ENCODE results near the gene CERS2.

DNA sequence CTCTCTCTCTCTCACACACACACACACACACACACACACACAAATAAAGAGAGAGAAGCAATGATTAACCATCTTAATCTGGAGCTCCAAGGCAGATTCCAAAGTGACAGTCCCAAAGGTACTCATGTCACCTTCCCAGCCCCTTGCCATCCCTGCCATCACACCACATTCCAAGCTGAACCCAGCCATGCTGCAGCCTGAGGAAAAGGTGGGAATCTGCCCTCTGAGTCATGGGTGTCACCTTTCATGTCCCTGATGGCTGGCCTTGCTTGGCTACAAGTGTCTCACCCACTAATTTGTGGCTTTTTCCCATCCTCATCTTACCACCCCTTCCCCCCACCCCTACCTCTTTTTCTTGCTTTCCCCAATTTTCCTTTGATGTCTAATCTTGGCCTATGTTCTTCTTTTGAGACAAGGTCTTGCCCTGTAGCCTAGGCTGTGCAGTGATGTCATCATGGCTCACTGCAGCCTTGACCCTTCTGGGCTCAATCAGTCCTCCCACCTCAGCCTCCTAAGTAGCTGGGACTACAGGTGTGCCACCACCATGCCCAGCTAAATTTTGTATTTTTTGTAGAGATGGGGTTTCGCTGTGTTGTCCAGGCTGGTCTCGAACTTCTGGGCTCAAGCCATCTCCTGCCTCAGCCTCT, 10.7 kb upstream of the CERS2 start:
- no peak for TF ChIP-seq ZNF157 (tag by site-specific recombination; IDR thresholded peaks at IDR 0.05)
- TF ChIP-seq, protein P1, sequence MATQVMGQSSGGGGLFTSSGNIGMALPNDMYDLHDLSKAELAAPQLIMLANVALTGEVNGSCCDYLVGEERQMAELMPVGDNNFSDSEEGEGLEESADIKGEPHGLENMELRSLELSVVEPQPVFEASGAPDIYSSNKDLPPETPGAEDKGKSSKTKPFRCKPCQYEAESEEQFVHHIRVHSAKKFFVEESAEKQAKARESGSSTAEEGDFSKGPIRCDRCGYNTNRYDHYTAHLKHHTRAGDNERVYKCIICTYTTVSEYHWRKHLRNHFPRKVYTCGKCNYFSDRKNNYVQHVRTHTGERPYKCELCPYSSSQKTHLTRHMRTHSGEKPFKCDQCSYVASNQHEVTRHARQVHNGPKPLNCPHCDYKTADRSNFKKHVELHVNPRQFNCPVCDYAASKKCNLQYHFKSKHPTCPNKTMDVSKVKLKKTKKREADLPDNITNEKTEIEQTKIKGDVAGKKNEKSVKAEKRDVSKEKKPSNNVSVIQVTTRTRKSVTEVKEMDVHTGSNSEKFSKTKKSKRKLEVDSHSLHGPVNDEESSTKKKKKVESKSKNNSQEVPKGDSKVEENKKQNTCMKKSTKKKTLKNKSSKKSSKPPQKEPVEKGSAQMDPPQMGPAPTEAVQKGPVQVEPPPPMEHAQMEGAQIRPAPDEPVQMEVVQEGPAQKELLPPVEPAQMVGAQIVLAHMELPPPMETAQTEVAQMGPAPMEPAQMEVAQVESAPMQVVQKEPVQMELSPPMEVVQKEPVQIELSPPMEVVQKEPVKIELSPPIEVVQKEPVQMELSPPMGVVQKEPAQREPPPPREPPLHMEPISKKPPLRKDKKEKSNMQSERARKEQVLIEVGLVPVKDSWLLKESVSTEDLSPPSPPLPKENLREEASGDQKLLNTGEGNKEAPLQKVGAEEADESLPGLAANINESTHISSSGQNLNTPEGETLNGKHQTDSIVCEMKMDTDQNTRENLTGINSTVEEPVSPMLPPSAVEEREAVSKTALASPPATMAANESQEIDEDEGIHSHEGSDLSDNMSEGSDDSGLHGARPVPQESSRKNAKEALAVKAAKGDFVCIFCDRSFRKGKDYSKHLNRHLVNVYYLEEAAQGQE (tag by site-specific recombination; IDR thresholded peaks at IDR 0.05) = no peak
- no peak for TF ChIP-seq ZNF37A (tag by site-specific recombination; IDR thresholded peaks at IDR 0.05)
- TF ChIP-seq, protein P2, sequence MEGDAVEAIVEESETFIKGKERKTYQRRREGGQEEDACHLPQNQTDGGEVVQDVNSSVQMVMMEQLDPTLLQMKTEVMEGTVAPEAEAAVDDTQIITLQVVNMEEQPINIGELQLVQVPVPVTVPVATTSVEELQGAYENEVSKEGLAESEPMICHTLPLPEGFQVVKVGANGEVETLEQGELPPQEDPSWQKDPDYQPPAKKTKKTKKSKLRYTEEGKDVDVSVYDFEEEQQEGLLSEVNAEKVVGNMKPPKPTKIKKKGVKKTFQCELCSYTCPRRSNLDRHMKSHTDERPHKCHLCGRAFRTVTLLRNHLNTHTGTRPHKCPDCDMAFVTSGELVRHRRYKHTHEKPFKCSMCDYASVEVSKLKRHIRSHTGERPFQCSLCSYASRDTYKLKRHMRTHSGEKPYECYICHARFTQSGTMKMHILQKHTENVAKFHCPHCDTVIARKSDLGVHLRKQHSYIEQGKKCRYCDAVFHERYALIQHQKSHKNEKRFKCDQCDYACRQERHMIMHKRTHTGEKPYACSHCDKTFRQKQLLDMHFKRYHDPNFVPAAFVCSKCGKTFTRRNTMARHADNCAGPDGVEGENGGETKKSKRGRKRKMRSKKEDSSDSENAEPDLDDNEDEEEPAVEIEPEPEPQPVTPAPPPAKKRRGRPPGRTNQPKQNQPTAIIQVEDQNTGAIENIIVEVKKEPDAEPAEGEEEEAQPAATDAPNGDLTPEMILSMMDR (tag by site-specific recombination; IDR thresholded peaks at IDR 0.05) = no peak
- TF ChIP-seq, protein P3, sequence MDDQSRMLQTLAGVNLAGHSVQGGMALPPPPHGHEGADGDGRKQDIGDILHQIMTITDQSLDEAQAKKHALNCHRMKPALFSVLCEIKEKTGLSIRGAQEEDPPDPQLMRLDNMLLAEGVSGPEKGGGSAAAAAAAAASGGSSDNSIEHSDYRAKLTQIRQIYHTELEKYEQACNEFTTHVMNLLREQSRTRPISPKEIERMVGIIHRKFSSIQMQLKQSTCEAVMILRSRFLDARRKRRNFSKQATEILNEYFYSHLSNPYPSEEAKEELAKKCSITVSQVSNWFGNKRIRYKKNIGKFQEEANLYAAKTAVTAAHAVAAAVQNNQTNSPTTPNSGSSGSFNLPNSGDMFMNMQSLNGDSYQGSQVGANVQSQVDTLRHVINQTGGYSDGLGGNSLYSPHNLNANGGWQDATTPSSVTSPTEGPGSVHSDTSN (CRISPR knock-in tag; IDR thresholded peaks at IDR 0.05) = no peak
- TF ChIP-seq ZNF221 (tag by site-specific recombination; IDR thresholded peaks at IDR 0.05; ENCODE audit: borderline replicate concordance) = no peak
- no peak for TF ChIP-seq ZNF274 (IDR thresholded peaks at IDR 0.05; ENCODE audit: low read length)
- no peak for TF ChIP-seq ZNF274 (tag by site-specific recombination; IDR thresholded peaks at IDR 0.05; ENCODE audit: borderline replicate concordance)
- TF ChIP-seq, protein P4, sequence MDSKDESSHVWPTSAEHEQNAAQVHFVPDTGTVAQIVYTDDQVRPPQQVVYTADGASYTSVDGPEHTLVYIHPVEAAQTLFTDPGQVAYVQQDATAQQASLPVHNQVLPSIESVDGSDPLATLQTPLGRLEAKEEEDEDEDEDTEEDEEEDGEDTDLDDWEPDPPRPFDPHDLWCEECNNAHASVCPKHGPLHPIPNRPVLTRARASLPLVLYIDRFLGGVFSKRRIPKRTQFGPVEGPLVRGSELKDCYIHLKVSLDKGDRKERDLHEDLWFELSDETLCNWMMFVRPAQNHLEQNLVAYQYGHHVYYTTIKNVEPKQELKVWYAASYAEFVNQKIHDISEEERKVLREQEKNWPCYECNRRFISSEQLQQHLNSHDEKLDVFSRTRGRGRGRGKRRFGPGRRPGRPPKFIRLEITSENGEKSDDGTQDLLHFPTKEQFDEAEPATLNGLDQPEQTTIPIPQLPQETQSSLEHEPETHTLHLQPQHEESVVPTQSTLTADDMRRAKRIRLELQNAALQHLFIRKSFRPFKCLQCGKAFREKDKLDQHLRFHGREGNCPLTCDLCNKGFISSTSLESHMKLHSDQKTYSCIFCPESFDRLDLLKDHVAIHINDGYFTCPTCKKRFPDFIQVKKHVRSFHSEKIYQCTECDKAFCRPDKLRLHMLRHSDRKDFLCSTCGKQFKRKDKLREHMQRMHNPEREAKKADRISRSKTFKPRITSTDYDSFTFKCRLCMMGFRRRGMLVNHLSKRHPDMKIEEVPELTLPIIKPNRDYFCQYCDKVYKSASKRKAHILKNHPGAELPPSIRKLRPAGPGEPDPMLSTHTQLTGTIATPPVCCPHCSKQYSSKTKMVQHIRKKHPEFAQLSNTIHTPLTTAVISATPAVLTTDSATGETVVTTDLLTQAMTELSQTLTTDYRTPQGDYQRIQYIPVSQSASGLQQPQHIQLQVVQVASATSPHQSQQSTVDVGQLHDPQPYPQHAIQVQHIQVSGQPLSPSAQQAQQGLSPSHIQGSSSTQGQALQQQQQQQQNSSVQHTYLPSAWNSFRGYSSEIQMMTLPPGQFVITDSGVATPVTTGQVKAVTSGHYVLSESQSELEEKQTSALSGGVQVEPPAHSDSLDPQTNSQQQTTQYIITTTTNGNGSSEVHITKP (tag by site-specific recombination; IDR thresholded peaks at IDR 0.05) = no peak
- TF ChIP-seq, protein P5, sequence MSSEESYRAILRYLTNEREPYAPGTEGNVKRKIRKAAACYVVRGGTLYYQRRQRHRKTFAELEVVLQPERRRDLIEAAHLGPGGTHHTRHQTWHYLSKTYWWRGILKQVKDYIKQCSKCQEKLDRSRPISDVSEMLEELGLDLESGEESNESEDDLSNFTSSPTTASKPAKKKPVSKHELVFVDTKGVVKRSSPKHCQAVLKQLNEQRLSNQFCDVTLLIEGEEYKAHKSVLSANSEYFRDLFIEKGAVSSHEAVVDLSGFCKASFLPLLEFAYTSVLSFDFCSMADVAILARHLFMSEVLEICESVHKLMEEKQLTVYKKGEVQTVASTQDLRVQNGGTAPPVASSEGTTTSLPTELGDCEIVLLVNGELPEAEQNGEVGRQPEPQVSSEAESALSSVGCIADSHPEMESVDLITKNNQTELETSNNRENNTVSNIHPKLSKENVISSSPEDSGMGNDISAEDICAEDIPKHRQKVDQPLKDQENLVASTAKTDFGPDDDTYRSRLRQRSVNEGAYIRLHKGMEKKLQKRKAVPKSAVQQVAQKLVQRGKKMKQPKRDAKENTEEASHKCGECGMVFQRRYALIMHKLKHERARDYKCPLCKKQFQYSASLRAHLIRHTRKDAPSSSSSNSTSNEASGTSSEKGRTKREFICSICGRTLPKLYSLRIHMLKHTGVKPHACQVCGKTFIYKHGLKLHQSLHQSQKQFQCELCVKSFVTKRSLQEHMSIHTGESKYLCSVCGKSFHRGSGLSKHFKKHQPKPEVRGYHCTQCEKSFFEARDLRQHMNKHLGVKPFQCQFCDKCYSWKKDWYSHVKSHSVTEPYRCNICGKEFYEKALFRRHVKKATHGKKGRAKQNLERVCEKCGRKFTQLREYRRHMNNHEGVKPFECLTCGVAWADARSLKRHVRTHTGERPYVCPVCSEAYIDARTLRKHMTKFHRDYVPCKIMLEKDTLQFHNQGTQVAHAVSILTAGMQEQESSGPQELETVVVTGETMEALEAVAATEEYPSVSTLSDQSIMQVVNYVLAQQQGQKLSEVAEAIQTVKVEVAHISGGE (tag by site-specific recombination; conservative IDR thresholded peaks at IDR 0.05; ENCODE audit: low read depth) = no peak
- no peak for TF ChIP-seq SCRT2 (tag by site-specific recombination; IDR thresholded peaks at IDR 0.05)

All from HEK293 (cell line).